IMR-90 (cell line): ENCODE results near the gene NCAPD3. TPM values are rescaled to one million over a fixed set of nuclear protein-coding genes. Genes with fewer than 3 reads are reported as not detected.

ENCODE experiments used
- ATAC-seq: fragments of 200-7000 bp; cut with Tn5 transposase; 2 replicates; pipeline ENCODE4 v1.9.1; 2020; ENCODE audit warnings: low read depth, mild to moderate bottlenecking, moderate library complexity
- BruUV-seq: library from RNA; stranded (reverse); fragments of 400-500 nt; replicated peaks from 2 replicates; lab custom pipeline; 2021; lab: Mats Ljungman, UMichigan
- CTCF ChIA-PET: fragments of 300-600 bp; formaldehyde crosslinking; extraction: SDS; loops from one replicate; lab custom pipeline; 2021; ENCODE audit warnings: antibody characterized with exemption; lab: Yijun Ruan, JAX
- POLR2A ChIA-PET: fragments of 300-600 bp; sonication (Branson Sonifier 250); formaldehyde crosslinking; loops from one replicate; lab custom pipeline; 2022; ENCODE audit warnings: antibody characterized with exemption; ENCODE audit not compliant: unreplicated experiment; lab: Charles Lee
- DNase-seq: peaks from one replicate; pipeline ENCODE4 v3.0.0; 2013
- H2AFZ ChIP-seq: replicated peaks from 2 replicates; pipeline ENCODE3; 2013; ENCODE audit warnings: low read length, mild to moderate bottlenecking; ENCODE audit not compliant: poor library complexity
- H2AK5ac ChIP-seq: 2 replicates; pipeline ENCODE4 v1.6.1; 2013; ENCODE audit warnings: low read depth, low read length, inconsistent platforms
- H2AK9ac ChIP-seq: replicated peaks from 2 replicates; pipeline ENCODE3; 2013; ENCODE audit warnings: mild to moderate bottlenecking, low read depth, low read length, moderate library complexity; ENCODE audit not compliant: poor library complexity
- H2BK120ac ChIP-seq: 2 replicates; pipeline ENCODE4 v1.6.1; 2013; ENCODE audit warnings: low read depth, low read length, inconsistent platforms
- H2BK15ac ChIP-seq: 3 replicates; pipeline ENCODE4 v1.6.1; 2013; ENCODE audit warnings: low read depth, low read length, inconsistent platforms
- H2BK20ac ChIP-seq: 2 replicates; pipeline ENCODE4 v1.6.1; 2013; ENCODE audit warnings: low read depth, mild to moderate bottlenecking, inconsistent platforms, low read length, moderate library complexity
- H2BK5ac ChIP-seq: 2 replicates; pipeline ENCODE4 v1.6.1; 2013; ENCODE audit warnings: mild to moderate bottlenecking, low read depth, low read length, inconsistent platforms; ENCODE audit not compliant: poor library complexity, severe bottlenecking
- H3K14ac ChIP-seq: replicated peaks from 2 replicates; pipeline ENCODE4 v1.6.1; 2013; ENCODE audit warnings: low read depth, low read length, inconsistent platforms
- H3K18ac ChIP-seq: 2 replicates; pipeline ENCODE4 v1.6.1; 2013; ENCODE audit warnings: low read depth, low read length, control low read depth
- H3K23ac ChIP-seq: 2 replicates; pipeline ENCODE4 v1.6.1; 2013; ENCODE audit warnings: low read depth, low read length, inconsistent platforms
- H3K27ac ChIP-seq: 2 replicates; pipeline ENCODE4 v1.5.1; 2013; ENCODE audit warnings: mild to moderate bottlenecking, control low read depth, low read length; ENCODE audit not compliant: insufficient read depth
- H3K27me3 ChIP-seq: 2 replicates; pipeline ENCODE4 v1.6.1; 2013; ENCODE audit warnings: low read length; ENCODE audit not compliant: control insufficient read depth, insufficient read depth
- H3K36me3 ChIP-seq: 2 replicates; pipeline ENCODE4 v1.6.1; 2013; ENCODE audit warnings: low read length, mixed read lengths; ENCODE audit not compliant: control insufficient read depth, insufficient read depth
- H3K4ac ChIP-seq: 2 replicates; pipeline ENCODE4 v1.6.1; 2013; ENCODE audit warnings: low read depth, low read length, inconsistent platforms
- H3K4me1 ChIP-seq: 2 replicates; pipeline ENCODE4 v1.6.1; 2013; ENCODE audit warnings: low read length, mixed read lengths; ENCODE audit not compliant: control insufficient read depth, insufficient read depth
- H3K4me2 ChIP-seq: 2 replicates; pipeline ENCODE4 v1.6.1; 2013; ENCODE audit warnings: low read depth, mild to moderate bottlenecking, control low read depth, low read length, moderate library complexity
- H3K4me3 ChIP-seq: 2 replicates; pipeline ENCODE4 v1.5.1; 2013; ENCODE audit warnings: low read depth, mild to moderate bottlenecking, control low read depth, low read length, moderate library complexity; ENCODE audit not compliant: insufficient read depth
- H3K56ac ChIP-seq: 2 replicates; pipeline ENCODE4 v1.6.1; 2013; ENCODE audit warnings: low read length, inconsistent platforms; ENCODE audit not compliant: insufficient read depth; ENCODE audit errors: extremely low read depth
- H3K79me1 ChIP-seq, 2 experiments: 2 replicates each; pipeline ENCODE4 v1.6.1; 2013; ENCODE audit warnings: low read length in 2 of 2, inconsistent platforms in 1 of 2, low read depth in 1 of 2
- H3K9ac ChIP-seq: 2 replicates; pipeline ENCODE4 v1.6.1; 2013; ENCODE audit warnings: low read depth, low read length, control low read depth
- H3K9me1 ChIP-seq: 2 replicates; pipeline ENCODE4 v1.6.1; 2013; ENCODE audit warnings: low read length, inconsistent platforms; ENCODE audit not compliant: insufficient read depth
- H3K9me3 ChIP-seq: 2 replicates; pipeline ENCODE4 v1.6.1; 2013; ENCODE audit warnings: low read length; ENCODE audit not compliant: control insufficient read depth, insufficient read depth
- H4K20me1 ChIP-seq: 2 replicates; pipeline ENCODE4 v1.6.1; 2013; ENCODE audit warnings: low read length, inconsistent platforms; ENCODE audit not compliant: insufficient read depth
- H4K5ac ChIP-seq: 2 replicates; pipeline ENCODE4 v1.6.1; 2013; ENCODE audit warnings: mild to moderate bottlenecking, low read depth, low read length, control low read depth
- H4K8ac ChIP-seq, 2 experiments: 2 replicates each; pipeline ENCODE4 v1.6.1; 2013; ENCODE audit warnings: low read depth in 2 of 2, low read length in 2 of 2, control low read depth in 1 of 2, inconsistent platforms in 1 of 2
- H4K91ac ChIP-seq: 2 replicates; pipeline ENCODE4 v1.6.1; 2013; ENCODE audit warnings: low read depth, low read length, inconsistent platforms; ENCODE audit not compliant: insufficient read depth
- BHLHE40 ChIP-seq: fragments of 150-350 bp; IDR thresholded peaks from 2 replicates; pipeline ENCODE4 v1.6.1; 2016; ENCODE audit warnings: mild to moderate bottlenecking, low read depth, low read length
- CEBPB ChIP-seq: IDR thresholded peaks from 2 replicates; pipeline ENCODE4 v1.6.1; 2012; ENCODE audit warnings: low read depth, low read length, improper control_type of control experiment
- CHD1 ChIP-seq: IDR thresholded peaks from 2 replicates; pipeline ENCODE4 v1.6.1; 2012; ENCODE audit warnings: low read depth, low read length, improper control_type of control experiment
- FOS ChIP-seq: fragments of 150-350 bp; IDR thresholded peaks from 2 replicates; pipeline ENCODE4 v1.6.1; 2016; ENCODE audit warnings: low read depth, low read length
- MAFK ChIP-seq: IDR thresholded peaks from 2 replicates; pipeline ENCODE4 v1.6.1; 2012; ENCODE audit warnings: low read depth, low read length, improper control_type of control experiment
- MAZ ChIP-seq: IDR thresholded peaks from 2 replicates; pipeline ENCODE4 v1.6.1; 2012; ENCODE audit warnings: low read depth, mild to moderate bottlenecking, low read length, improper control_type of control experiment, moderate library complexity, borderline replicate concordance
- NFE2L2 ChIP-seq: fragments of 150-350 bp; IDR thresholded peaks from 2 replicates; pipeline ENCODE4 v1.6.1; 2016; ENCODE audit warnings: low read depth, mild to moderate bottlenecking, low read length
- POLR2A ChIP-seq: IDR thresholded peaks from 2 replicates; pipeline ENCODE4 v1.6.1; 2012; ENCODE audit warnings: mild to moderate bottlenecking, low read depth, low read length
- RAD21 ChIP-seq: IDR thresholded peaks from 2 replicates; pipeline ENCODE4 v1.6.1; 2012; ENCODE audit warnings: low read length, improper control_type of control experiment
- WGBS, 2 experiments: methylation state at CpG; one replicate each; pipeline versions ENCODE4 v1.1.5 to v1.1.7; 2013; ENCODE audit warnings: missing lambda C conversion rate in 2 of 2; ENCODE audit not compliant: insufficient read length in 1 of 2; ENCODE audit errors: extremely low coverage in 2 of 2; 5-methylcytosine and 5-hydroxymethylcytosine counted together
- dilution Hi-C: fragments of 300-500 bp; cut with HindIII; formaldehyde crosslinking; loops from one replicate; pipeline ENCODE4 v1.14.3; 2018; ENCODE audit warnings: low sequenced_read_pairs; ENCODE audit not compliant: unreplicated experiment
- in situ Hi-C: fragments of 300-500 bp; cut with MboI; formaldehyde crosslinking; loops from 3 replicates; pipeline ENCODE4 v1.14.3; 2019; ENCODE audit warnings: low sequenced_read_pairs, inconsistent platforms, mixed read lengths
- intact Hi-C: fragments of 100-400 bp; cut with micrococcal nuclease; formaldehyde crosslinking; loops from 2 replicates; pipeline ENCODE4 v1.10.0; 2022
- polyA plus RNA-seq, 3 experiments: library from polyadenylated mRNA; depleted of rRNA; stranded (reverse); fragments of >200 nt; gene quantifications; 2 replicates each; pipeline ENCODE4 v1.2.3, GENCODE V29; 2012; ENCODE audit warnings: low replicate concordance in 1 of 3
- total RNA-seq: library from RNA; depleted of rRNA; stranded (reverse); fragments of >200 nt; gene quantifications from 2 replicates; pipeline ENCODE4 v1.2.3, GENCODE V29; 2012

NCAPD3 gene
- total and polyA plus RNA-seq, 2 of the 4 experiments (the other 2 are of a cell fraction), result 18.0 to 19.2 TPM

GRCh38 chr11:134230339-134230738 is 6.6 kb upstream of the NCAPD3 start:
- no peak overlapping the region for H3K4me3 ChIP-seq
- in situ Hi-C loops (no loop called here), dilution Hi-C loops (no loop called here), intact Hi-C loops (no loop called here)
- no CpG with 5 or more reads among the region's 4 CpGs for WGBS, 2 experiments
- no peak overlapping the region for H2AK9ac ChIP-seq
- no TSS peak for BruUV-seq
- H2BK15ac ChIP-seq, result no peak overlapping the region
- H2BK5ac ChIP-seq, result no peak overlapping the region
- ATAC-seq, result no peak
- H3K9me3 ChIP-seq, result no peaks in the 10 kb centered on the region
- H2BK20ac ChIP-seq, result no peak overlapping the region
- no peaks in the 10 kb centered on the region for H3K27me3 ChIP-seq
- H4K5ac ChIP-seq, result no peak overlapping the region
- H3K4ac ChIP-seq, result no peak overlapping the region
- no peak overlapping the region for H2BK120ac ChIP-seq
- no peak overlapping the region for H3K27ac ChIP-seq
- peaks cover 2% of the 10 kb centered on the region; the same call in 1 of the 2 replicates for H3K4me1 ChIP-seq
- POLR2A ChIA-PET, result no interaction called here
- H3K79me1 ChIP-seq, result peaks cover 20 to 74% of the 10 kb centered on the region in 2 experiments
- H2AFZ ChIP-seq, result no peak overlapping the region
- H3K9me1 ChIP-seq, result peaks cover 18% of the 10 kb centered on the region
- TF ChIP-seq CHD1 (no peak), MAFK (no peak), BHLHE40 (no peak), FOS (no peak), POLR2A (no peak), RAD21 (no peak), MAZ (no peak), NFE2L2 (no peak), CEBPB (no peak)
- H4K8ac ChIP-seq, result no peak overlapping the region
- H2AK5ac ChIP-seq, result no peak overlapping the region
- H3K14ac ChIP-seq, result no peak overlapping the region
- H3K18ac ChIP-seq, result no peak overlapping the region
- no peak overlapping the region for H3K23ac ChIP-seq
- H3K36me3 ChIP-seq, result peaks cover 5% of the 10 kb centered on the region
- H3K4me2 ChIP-seq, result no peak overlapping the region
- DNase-seq, result no peak
- CTCF ChIA-PET, result no interaction called here
- H4K20me1 ChIP-seq, result peaks cover 41% of the 10 kb centered on the region
- no peak overlapping the region for H3K56ac ChIP-seq
- no peak overlapping the region for H4K91ac ChIP-seq
- no peak overlapping the region for H3K9ac ChIP-seq
